IMR-90 (cell line): ENCODE results near the gene GGACT. TPM values are rescaled to one million over a fixed set of nuclear protein-coding genes. Genes with fewer than 3 reads are reported as not detected.

ENCODE experiments used
- ATAC-seq: fragments of 200-7000 bp; cut with Tn5 transposase; 2 replicates; pipeline ENCODE4 v1.9.1; 2020; ENCODE audit warnings: low read depth, mild to moderate bottlenecking, moderate library complexity
- BruUV-seq: library from RNA; stranded (reverse); fragments of 400-500 nt; replicated peaks from 2 replicates; lab custom pipeline; 2021; lab: Mats Ljungman, UMichigan
- CTCF ChIA-PET: fragments of 300-600 bp; formaldehyde crosslinking; extraction: SDS; loops from one replicate; lab custom pipeline; 2021; ENCODE audit warnings: antibody characterized with exemption; lab: Yijun Ruan, JAX
- POLR2A ChIA-PET: fragments of 300-600 bp; sonication (Branson Sonifier 250); formaldehyde crosslinking; loops from one replicate; lab custom pipeline; 2022; ENCODE audit warnings: antibody characterized with exemption; ENCODE audit not compliant: unreplicated experiment; lab: Charles Lee
- DNase-seq: peaks from one replicate; pipeline ENCODE4 v3.0.0; 2013
- H2AFZ ChIP-seq: replicated peaks from 2 replicates; pipeline ENCODE3; 2013; ENCODE audit warnings: low read length, mild to moderate bottlenecking; ENCODE audit not compliant: poor library complexity
- H2AK5ac ChIP-seq: 2 replicates; pipeline ENCODE4 v1.6.1; 2013; ENCODE audit warnings: low read depth, low read length, inconsistent platforms
- H2AK9ac ChIP-seq: replicated peaks from 2 replicates; pipeline ENCODE3; 2013; ENCODE audit warnings: mild to moderate bottlenecking, low read depth, low read length, moderate library complexity; ENCODE audit not compliant: poor library complexity
- H2BK120ac ChIP-seq: 2 replicates; pipeline ENCODE4 v1.6.1; 2013; ENCODE audit warnings: low read depth, low read length, inconsistent platforms
- H2BK15ac ChIP-seq: 3 replicates; pipeline ENCODE4 v1.6.1; 2013; ENCODE audit warnings: low read depth, low read length, inconsistent platforms
- H2BK20ac ChIP-seq: 2 replicates; pipeline ENCODE4 v1.6.1; 2013; ENCODE audit warnings: low read depth, mild to moderate bottlenecking, inconsistent platforms, low read length, moderate library complexity
- H2BK5ac ChIP-seq: 2 replicates; pipeline ENCODE4 v1.6.1; 2013; ENCODE audit warnings: mild to moderate bottlenecking, low read depth, low read length, inconsistent platforms; ENCODE audit not compliant: poor library complexity, severe bottlenecking
- H3K14ac ChIP-seq: replicated peaks from 2 replicates; pipeline ENCODE4 v1.6.1; 2013; ENCODE audit warnings: low read depth, low read length, inconsistent platforms
- H3K18ac ChIP-seq: 2 replicates; pipeline ENCODE4 v1.6.1; 2013; ENCODE audit warnings: low read depth, low read length, control low read depth
- H3K23ac ChIP-seq: 2 replicates; pipeline ENCODE4 v1.6.1; 2013; ENCODE audit warnings: low read depth, low read length, inconsistent platforms
- H3K27ac ChIP-seq: 2 replicates; pipeline ENCODE4 v1.5.1; 2013; ENCODE audit warnings: mild to moderate bottlenecking, control low read depth, low read length; ENCODE audit not compliant: insufficient read depth
- H3K27me3 ChIP-seq: 2 replicates; pipeline ENCODE4 v1.6.1; 2013; ENCODE audit warnings: low read length; ENCODE audit not compliant: control insufficient read depth, insufficient read depth
- H3K36me3 ChIP-seq: 2 replicates; pipeline ENCODE4 v1.6.1; 2013; ENCODE audit warnings: low read length, mixed read lengths; ENCODE audit not compliant: control insufficient read depth, insufficient read depth
- H3K4ac ChIP-seq: 2 replicates; pipeline ENCODE4 v1.6.1; 2013; ENCODE audit warnings: low read depth, low read length, inconsistent platforms
- H3K4me1 ChIP-seq: 2 replicates; pipeline ENCODE4 v1.6.1; 2013; ENCODE audit warnings: low read length, mixed read lengths; ENCODE audit not compliant: control insufficient read depth, insufficient read depth
- H3K4me2 ChIP-seq: 2 replicates; pipeline ENCODE4 v1.6.1; 2013; ENCODE audit warnings: low read depth, mild to moderate bottlenecking, control low read depth, low read length, moderate library complexity
- H3K4me3 ChIP-seq: 2 replicates; pipeline ENCODE4 v1.5.1; 2013; ENCODE audit warnings: low read depth, mild to moderate bottlenecking, control low read depth, low read length, moderate library complexity; ENCODE audit not compliant: insufficient read depth
- H3K56ac ChIP-seq: 2 replicates; pipeline ENCODE4 v1.6.1; 2013; ENCODE audit warnings: low read length, inconsistent platforms; ENCODE audit not compliant: insufficient read depth; ENCODE audit errors: extremely low read depth
- H3K79me1 ChIP-seq, 2 experiments: 2 replicates each; pipeline ENCODE4 v1.6.1; 2013; ENCODE audit warnings: low read length in 2 of 2, inconsistent platforms in 1 of 2, low read depth in 1 of 2
- H3K9ac ChIP-seq: 2 replicates; pipeline ENCODE4 v1.6.1; 2013; ENCODE audit warnings: low read depth, low read length, control low read depth
- H3K9me1 ChIP-seq: 2 replicates; pipeline ENCODE4 v1.6.1; 2013; ENCODE audit warnings: low read length, inconsistent platforms; ENCODE audit not compliant: insufficient read depth
- H3K9me3 ChIP-seq: 2 replicates; pipeline ENCODE4 v1.6.1; 2013; ENCODE audit warnings: low read length; ENCODE audit not compliant: control insufficient read depth, insufficient read depth
- H4K20me1 ChIP-seq: 2 replicates; pipeline ENCODE4 v1.6.1; 2013; ENCODE audit warnings: low read length, inconsistent platforms; ENCODE audit not compliant: insufficient read depth
- H4K5ac ChIP-seq: 2 replicates; pipeline ENCODE4 v1.6.1; 2013; ENCODE audit warnings: mild to moderate bottlenecking, low read depth, low read length, control low read depth
- H4K8ac ChIP-seq, 2 experiments: 2 replicates each; pipeline ENCODE4 v1.6.1; 2013; ENCODE audit warnings: low read depth in 2 of 2, low read length in 2 of 2, control low read depth in 1 of 2, inconsistent platforms in 1 of 2
- H4K91ac ChIP-seq: 2 replicates; pipeline ENCODE4 v1.6.1; 2013; ENCODE audit warnings: low read depth, low read length, inconsistent platforms; ENCODE audit not compliant: insufficient read depth
- NFE2L2 ChIP-seq: fragments of 150-350 bp; IDR thresholded peaks from 2 replicates; pipeline ENCODE4 v1.6.1; 2016; ENCODE audit warnings: low read depth, mild to moderate bottlenecking, low read length
- POLR2A ChIP-seq: IDR thresholded peaks from 2 replicates; pipeline ENCODE4 v1.6.1; 2012; ENCODE audit warnings: mild to moderate bottlenecking, low read depth, low read length
- RCOR1 ChIP-seq: IDR thresholded peaks from 2 replicates; pipeline ENCODE4 v1.6.1; 2012; ENCODE audit warnings: mild to moderate bottlenecking, low read length, improper control_type of control experiment; ENCODE audit not compliant: insufficient replicate concordance
- RFX5 ChIP-seq: IDR thresholded peaks from 2 replicates; pipeline ENCODE4 v1.8.0; 2012; ENCODE audit warnings: low read depth, mild to moderate bottlenecking, low read length, moderate library complexity
- SMC3 ChIP-seq: fragments of 150-350 bp; IDR thresholded peaks from 2 replicates; pipeline ENCODE4 v1.6.1; 2016; ENCODE audit warnings: low read depth, mild to moderate bottlenecking, antibody characterized with exemption, low read length, moderate library complexity
- WGBS, 2 experiments: methylation state at CpG; one replicate each; pipeline versions ENCODE4 v1.1.5 to v1.1.7; 2013; ENCODE audit warnings: missing lambda C conversion rate in 2 of 2; ENCODE audit not compliant: insufficient read length in 1 of 2; ENCODE audit errors: extremely low coverage in 2 of 2; 5-methylcytosine and 5-hydroxymethylcytosine counted together
- dilution Hi-C: fragments of 300-500 bp; cut with HindIII; formaldehyde crosslinking; loops from one replicate; pipeline ENCODE4 v1.14.3; 2018; ENCODE audit warnings: low sequenced_read_pairs; ENCODE audit not compliant: unreplicated experiment
- in situ Hi-C: fragments of 300-500 bp; cut with MboI; formaldehyde crosslinking; loops from 3 replicates; pipeline ENCODE4 v1.14.3; 2019; ENCODE audit warnings: low sequenced_read_pairs, inconsistent platforms, mixed read lengths
- intact Hi-C: fragments of 100-400 bp; cut with micrococcal nuclease; formaldehyde crosslinking; loops from 2 replicates; pipeline ENCODE4 v1.10.0; 2022
- polyA plus RNA-seq, 3 experiments: library from polyadenylated mRNA; depleted of rRNA; stranded (reverse); fragments of >200 nt; gene quantifications; 2 replicates each; pipeline ENCODE4 v1.2.3, GENCODE V29; 2012; ENCODE audit warnings: low replicate concordance in 1 of 3
- total RNA-seq: library from RNA; depleted of rRNA; stranded (reverse); fragments of >200 nt; gene quantifications from 2 replicates; pipeline ENCODE4 v1.2.3, GENCODE V29; 2012
- TF ChIP-seq, protein P1 (sequence below): fragments of 150-350 bp; IDR thresholded peaks from 2 replicates; pipeline ENCODE4 v1.6.1; 2017; ENCODE audit warnings: mild to moderate bottlenecking, antibody characterized with exemption, low read length, low read depth

Gene GGACT
- total and polyA plus RNA-seq, 2 of the 4 experiments (the other 2 are of a cell fraction): 2.0 to 2.6 TPM

DNA sequence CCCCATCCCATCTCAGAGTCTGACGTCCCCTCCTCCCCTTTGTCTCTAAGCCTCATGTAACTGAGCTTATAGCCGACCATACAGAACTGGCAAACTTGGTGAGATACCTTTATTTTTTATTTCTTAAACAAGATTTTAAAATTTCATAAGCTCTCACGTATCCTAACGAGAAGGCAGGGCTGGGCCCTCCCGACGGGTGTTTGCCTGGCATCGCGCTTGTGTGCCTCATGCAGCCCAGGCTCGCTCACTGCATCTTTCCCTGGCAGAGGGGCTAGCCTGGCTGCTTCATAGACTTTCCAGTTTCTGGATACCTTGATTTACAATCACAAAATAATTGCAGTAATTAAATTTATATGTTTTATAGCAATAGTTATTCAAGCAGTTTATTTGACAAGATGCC, 69.0 kb downstream of the GGACT start:
- no peak overlapping the region for H3K18ac ChIP-seq
- intact Hi-C loops (loop anchor here (5.0 to 10.0 kb wide), 4 partner anchors 175 to 847 kb away; partner anchors contain the start of gene ZIC5), dilution Hi-C loops (no loop called here), in situ Hi-C loops (loop anchor here (10.0 kb wide), 1 partner anchor 865 kb away; no protein-coding TSS in a partner anchor)
- no peak overlapping the region for H2BK20ac ChIP-seq
- TF ChIP-seq, protein P1, sequence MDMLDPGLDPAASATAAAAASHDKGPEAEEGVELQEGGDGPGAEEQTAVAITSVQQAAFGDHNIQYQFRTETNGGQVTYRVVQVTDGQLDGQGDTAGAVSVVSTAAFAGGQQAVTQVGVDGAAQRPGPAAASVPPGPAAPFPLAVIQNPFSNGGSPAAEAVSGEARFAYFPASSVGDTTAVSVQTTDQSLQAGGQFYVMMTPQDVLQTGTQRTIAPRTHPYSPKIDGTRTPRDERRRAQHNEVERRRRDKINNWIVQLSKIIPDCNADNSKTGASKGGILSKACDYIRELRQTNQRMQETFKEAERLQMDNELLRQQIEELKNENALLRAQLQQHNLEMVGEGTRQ: no peak
- TF ChIP-seq RFX5: no peak
- TF ChIP-seq NFE2L2: no peak
- no peak for TF ChIP-seq RCOR1
- TF ChIP-seq SMC3: no peak
- no peak for TF ChIP-seq POLR2A
- ChIA-PET CTCF (no interaction called here), POLR2A (no interaction called here)
- H3K27me3 ChIP-seq: no peaks in the 10 kb centered on the region
- no peak overlapping the region for H3K4me3 ChIP-seq
- no peaks in the 10 kb centered on the region for H3K79me1 ChIP-seq
- no peak overlapping the region for H2BK120ac ChIP-seq
- H3K23ac ChIP-seq: no peak overlapping the region
- DNase-seq (no peak), ATAC-seq (no peak)
- H2BK5ac ChIP-seq: no peak overlapping the region
- no peaks in the 10 kb centered on the region for H3K9me3 ChIP-seq
- no peak overlapping the region for H3K4me2 ChIP-seq
- H3K9ac ChIP-seq: no peak overlapping the region
- H4K8ac ChIP-seq: no peak overlapping the region
- no peak overlapping the region for H2BK15ac ChIP-seq
- no peaks in the 10 kb centered on the region; the same call in 1 of the 2 replicates for H3K9me1 ChIP-seq
- no peak overlapping the region for H2AFZ ChIP-seq
- H3K14ac ChIP-seq: no peak overlapping the region
- H2AK5ac ChIP-seq: no peak overlapping the region
- no peak overlapping the region for H3K27ac ChIP-seq
- H3K36me3 ChIP-seq: peaks cover 4% of the 10 kb centered on the region; the same call in 1 of the 2 replicates
- H3K4ac ChIP-seq: no peak overlapping the region
- H3K56ac ChIP-seq: no peak overlapping the region
- no peak overlapping the region for H4K5ac ChIP-seq
- H3K4me1 ChIP-seq: no peaks in the 10 kb centered on the region
- H2AK9ac ChIP-seq: no peak overlapping the region
- no CpG with 5 or more reads among the region's 9 CpGs for WGBS, 2 experiments
- no peak overlapping the region for H4K91ac ChIP-seq
- no TSS peak for BruUV-seq
- H4K20me1 ChIP-seq: no peaks in the 10 kb centered on the region
